HEK293T (cell line): ENCODE measurements around the gene SLC5A8.

Experiments
- CTCF ChIA-PET: fragments of 350-600 bp; formaldehyde crosslinking; extraction: SDS; loops from one replicate; lab custom pipeline; 2021; ENCODE audit warnings: antibody characterized with exemption, inconsistent platforms; lab: Yijun Ruan, JAX
- POLR2A ChIA-PET: fragments of 350-600 bp; formaldehyde crosslinking; extraction: SDS; loops from one replicate; lab custom pipeline; 2020; ENCODE audit warnings: antibody characterized with exemption, inconsistent platforms; lab: Yijun Ruan, JAX
- DNase-seq: peaks from one replicate; pipeline ENCODE4 v3.0.0; 2012; ENCODE audit warnings: mixed read lengths; ENCODE audit errors: extremely low spot score
- ARNT ChIP-seq: fragments of 450-650 bp; IDR thresholded peaks from 2 replicates; pipeline ENCODE4 v1.6.1; 2017; ENCODE audit warnings: mild to moderate bottlenecking
- BHLHE40 ChIP-seq: fragments of 450-650 bp; IDR thresholded peaks from 2 replicates; pipeline ENCODE4 v1.6.1; 2016; ENCODE audit warnings: mild to moderate bottlenecking, moderate library complexity, borderline replicate concordance
- CTBP1 ChIP-seq: fragments of 450-650 bp; IDR thresholded peaks from 2 replicates; pipeline ENCODE4 v1.6.1; 2016; ENCODE audit warnings: borderline replicate concordance
- ELF4 ChIP-seq: fragments of 450-650 bp; IDR thresholded peaks from 2 replicates; pipeline ENCODE4 v1.6.1; 2017; ENCODE audit warnings: antibody characterized with exemption
- FOXA1 ChIP-seq: fragments of 450-650 bp; IDR thresholded peaks from 2 replicates; pipeline ENCODE4 v1.6.1; 2016; ENCODE audit warnings: mild to moderate bottlenecking
- FOXK2 ChIP-seq: fragments of 450-650 bp; IDR thresholded peaks from 2 replicates; pipeline ENCODE4 v1.6.1; 2016; ENCODE audit warnings: mild to moderate bottlenecking
- FOXM1 ChIP-seq: fragments of 450-650 bp; IDR thresholded peaks from 2 replicates; pipeline ENCODE4 v1.6.1; 2017; ENCODE audit warnings: mild to moderate bottlenecking, borderline replicate concordance
- HDGF ChIP-seq: fragments of 450-650 bp; IDR thresholded peaks from 2 replicates; pipeline ENCODE4 v1.6.1; 2017; ENCODE audit warnings: antibody characterized with exemption, borderline replicate concordance
- L3MBTL2 ChIP-seq: fragments of 450-650 bp; conservative IDR thresholded peaks from 2 replicates; pipeline ENCODE4 v1.6.1; 2016; ENCODE audit warnings: mild to moderate bottlenecking
- LEF1 ChIP-seq: fragments of 450-650 bp; IDR thresholded peaks from 2 replicates; pipeline ENCODE4 v1.6.1; 2017; ENCODE audit warnings: mild to moderate bottlenecking, borderline replicate concordance
- NFRKB ChIP-seq: fragments of 450-650 bp; IDR thresholded peaks from 2 replicates; pipeline ENCODE4 v1.6.1; 2016; ENCODE audit warnings: mild to moderate bottlenecking, moderate library complexity
- PKNOX1 ChIP-seq: fragments of 450-650 bp; IDR thresholded peaks from 2 replicates; pipeline ENCODE4 v1.6.1; 2016
- SP1 ChIP-seq: fragments of 450-650 bp; IDR thresholded peaks from 2 replicates; pipeline ENCODE4 v1.6.1; 2017
- SUZ12 ChIP-seq: fragments of 450-650 bp; IDR thresholded peaks from 2 replicates; pipeline ENCODE4 v1.6.1; 2016; ENCODE audit warnings: mild to moderate bottlenecking
- TARDBP ChIP-seq: fragments of 450-650 bp; IDR thresholded peaks from 2 replicates; pipeline ENCODE4 v1.6.1; 2016
- ZNF384 ChIP-seq: fragments of 450-650 bp; IDR thresholded peaks from 2 replicates; pipeline ENCODE4 v1.6.1; 2016

SLC5A8 gene

GRCh38 chr12:101235686-101236085 is 25.6 kb upstream of the SLC5A8 start:
- CTCF ChIA-PET, result no interaction called here
- POLR2A ChIA-PET, result no interaction called here
- no peak for DNase-seq
- TF ChIP-seq NFRKB, result no peak
- TF ChIP-seq FOXK2, result no peak
- no peak for TF ChIP-seq ELF4
- TF ChIP-seq FOXA1, result no peak
- no peak for TF ChIP-seq FOXM1
- TF ChIP-seq BHLHE40, result no peak
- no peak for TF ChIP-seq CTBP1
- no peak for TF ChIP-seq PKNOX1
- no peak for TF ChIP-seq LEF1

- TF ChIP-seq ARNT (no peak), PKNOX1 (no peak), L3MBTL2 (no peak), FOXA1 (no peak), NFRKB (no peak), HDGF (no peak), ZNF384 (no peak), BHLHE40 (no peak), FOXK2 (no peak), ELF4 (no peak), SP1 (no peak), CTBP1 (no peak)
- no peak for DNase-seq
- ChIA-PET CTCF (no interaction called here), POLR2A (no interaction called here)
These were observed 21.6 kb upstream of the SLC5A8 start for GRCh38 chr12:101231636-101232035.

DNA sequence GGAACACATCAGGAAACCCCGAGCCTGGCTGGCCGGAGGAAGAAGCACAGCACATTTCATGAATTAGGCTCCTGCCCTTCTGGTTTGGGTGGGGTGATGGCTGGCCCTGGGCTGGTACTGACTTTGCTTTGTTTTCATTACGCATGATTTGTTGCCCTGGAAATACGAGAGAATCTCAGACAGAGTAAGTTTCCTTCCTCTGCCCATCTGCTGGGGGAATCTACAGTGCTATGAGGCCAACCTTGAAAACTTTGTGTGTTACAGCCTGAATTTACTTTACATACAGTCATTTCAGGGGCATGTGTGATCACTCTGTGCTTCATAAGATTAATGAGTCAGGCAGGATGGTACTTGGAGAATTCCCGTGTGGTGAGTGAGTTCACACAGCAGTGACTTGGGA is 20.5 kb upstream of the SLC5A8 start:
- no peak for DNase-seq
- ChIA-PET POLR2A (no interaction called here), CTCF (no interaction called here)
- no peak for TF ChIP-seq SP1
- no peak for TF ChIP-seq BHLHE40

DNA sequence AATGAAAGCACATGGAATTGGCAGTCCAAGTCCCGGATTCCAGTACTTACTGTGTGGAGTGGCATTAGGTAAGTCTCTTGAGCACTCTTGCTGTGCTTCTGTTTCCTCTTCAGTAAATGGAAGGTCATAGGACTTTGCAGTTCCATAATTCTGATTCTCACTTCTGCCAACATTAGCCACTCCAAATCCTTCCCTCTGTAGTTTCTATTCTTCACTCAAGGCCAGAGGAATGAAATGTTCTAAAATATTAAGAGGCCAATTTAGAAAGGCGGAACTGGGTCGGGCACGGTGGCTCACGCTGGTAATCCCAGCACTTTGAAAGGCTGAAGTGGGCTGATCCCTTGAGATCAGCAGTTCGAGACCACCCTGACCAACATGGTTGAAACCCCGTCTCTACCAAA is 19.8 kb upstream of the SLC5A8 start:
- CTCF ChIA-PET, result no interaction called here
- TF ChIP-seq LEF1 (no peak), SUZ12 (no peak), ARNT (no peak), PKNOX1 (no peak), L3MBTL2 (no peak), ELF4 (no peak), BHLHE40 (no peak), NFRKB (no peak), ZNF384 (no peak), FOXM1 (no peak), FOXK2 (no peak), CTBP1 (no peak), FOXA1 (no peak), TARDBP (no peak), HDGF (no peak)

DNA sequence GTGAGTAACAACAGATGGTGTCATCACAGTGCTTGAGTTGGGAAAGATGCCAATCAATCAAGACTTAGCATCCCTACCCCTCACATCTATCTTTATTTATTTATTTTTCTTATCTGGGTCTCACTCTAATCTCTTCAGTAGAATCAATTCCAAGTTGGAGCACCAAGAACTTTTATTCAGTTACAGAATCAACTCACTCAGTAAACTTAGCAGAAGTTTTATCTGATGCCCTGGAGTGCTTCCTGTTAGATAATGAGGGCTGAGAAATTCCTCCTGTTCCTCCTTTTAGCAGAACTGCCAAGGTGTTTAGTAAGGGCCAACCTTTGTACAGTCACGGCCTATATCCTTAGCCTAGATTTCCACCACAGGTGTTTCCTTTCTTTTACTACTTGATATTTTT is 11.3 kb upstream of the SLC5A8 start:
- TF ChIP-seq ZNF384, result no peak
- no peak for TF ChIP-seq HDGF
- TF ChIP-seq NFRKB, result no peak
- TF ChIP-seq LEF1, result no peak
- TF ChIP-seq FOXA1, result no peak
- no peak for TF ChIP-seq FOXK2
- no peak for TF ChIP-seq SP1
- no peak for TF ChIP-seq TARDBP
- TF ChIP-seq FOXM1, result no peak
- TF ChIP-seq SUZ12, result no peak
- no peak for TF ChIP-seq ARNT
- no peak for TF ChIP-seq BHLHE40
- no peak for TF ChIP-seq L3MBTL2
- no peak for TF ChIP-seq ELF4
- POLR2A ChIA-PET, result no interaction called here
- DNase-seq, result no peak
- CTCF ChIA-PET, result no interaction called here

More for the DNA sequence above, 19.8 kb upstream of the SLC5A8 start:
- POLR2A ChIA-PET, result no interaction called here
- DNase-seq, result no peak

- no peak for DNase-seq
- ChIA-PET CTCF (no interaction called here), POLR2A (no interaction called here)
- TF ChIP-seq L3MBTL2 (no peak), SUZ12 (no peak), BHLHE40 (no peak), ZNF384 (no peak), SP1 (no peak), ARNT (no peak), FOXM1 (no peak), ELF4 (no peak), HDGF (no peak), TARDBP (no peak), LEF1 (no peak), NFRKB (no peak), FOXK2 (no peak), PKNOX1 (no peak), FOXA1 (no peak), CTBP1 (no peak)
These were observed 6.8 kb upstream of the SLC5A8 start for GRCh38 chr12:101216810-101217209.
